HCT116 (cell line): ENCODE results near the gene ADCY2.

Source experiments
- CTCF ChIP-seq, 3 experiments: fragments of 200-600 bp in 1 of 3; sonication (generic) in 1 of 3; IDR thresholded peaks in 2 of 3; conservative IDR thresholded peaks in 1 of 3; 2 replicates each; pipeline ENCODE4 v1.5.1; 2012 to 2017; ENCODE audit warnings: low read depth in 2 of 3, low read length in 2 of 3, antibody characterized with exemption in 1 of 3, borderline replicate concordance in 1 of 3, control low read depth in 1 of 3, mild to moderate bottlenecking in 1 of 3, mixed read lengths in 1 of 3, mixed run types in 1 of 3, moderate library complexity in 1 of 3; ENCODE audit not compliant: insufficient read depth in 1 of 3
- POLR2A ChIP-seq: IDR thresholded peaks from 2 replicates; pipeline ENCODE4 v1.7.0; 2011; ENCODE audit warnings: borderline replicate concordance; ENCODE audit not compliant: insufficient read depth, insufficient read length; ENCODE audit errors: extremely low read depth
- YY1 ChIP-seq: IDR thresholded peaks from 2 replicates; pipeline ENCODE4 v1.6.1; 2011; ENCODE audit warnings: low read length, low read depth, moderate library complexity, mild to moderate bottlenecking; ENCODE audit not compliant: insufficient replicate concordance; ENCODE audit errors: extremely low read depth

GRCh38 chr5:7683753-7684152 lies 287.8 kb downstream of the ADCY2 start:
- TF ChIP-seq YY1 (no peak), POLR2A (no peak), CTCF (IDR thresholded peaks at IDR 0.05 in 2 of 3, conservative IDR thresholded peaks at IDR 0.05 in 1 of 3; ENCODE audit: borderline replicate concordance in 1 of 3, insufficient read depth in 1 of 3, low read depth in 2 of 3, low read length in 2 of 3) (no peak)
